ENCODE measurements around the gene ASIC4. TPM values are rescaled to one million over a fixed set of nuclear protein-coding genes. Genes with fewer than 3 reads are reported as not detected.

The ASIC4 gene
- total RNA-seq, 3 donors from 2014 or later, result 0.09 TPM; not detected in 2

GRCh38 chr2:219500135-219500534 is 14.1 kb upstream of the ASIC4 start:
- no peaks in the 10 kb centered on the region for H3K36me3 ChIP-seq (ENCODE audit: low read depth)
- TF ChIP-seq CTCF (IDR thresholded peaks at IDR 0.05), result no peak
- intact Hi-C loops (cut with DNase I, micrococcal nuclease), result no loop called here
- ATAC-seq (no peak), DNase-seq (no peak)
- peaks cover 25% of the 10 kb centered on the region for H3K4me1 ChIP-seq (ENCODE audit: low read depth)
- no peaks in the 10 kb centered on the region for H3K9me3 ChIP-seq
- H3K4me3 ChIP-seq, result no peak overlapping the region

GRCh38 chr2:219501849-219502248 is 12.4 kb upstream of the ASIC4 start:
- intact Hi-C loops (cut with DNase I, micrococcal nuclease), result no loop called here
- no peak for ATAC-seq
- no peak for TF ChIP-seq CTCF (IDR thresholded peaks at IDR 0.05)
- DNase-seq, result no peak
- H3K36me3 ChIP-seq (ENCODE audit: low read depth), result no peaks in the 10 kb centered on the region
- H3K9me3 ChIP-seq, result no peaks in the 10 kb centered on the region
- H3K4me3 ChIP-seq, result no peak overlapping the region
- H3K4me1 ChIP-seq (ENCODE audit: low read depth), result peaks cover 20% of the 10 kb centered on the region

- no peak for TF ChIP-seq CTCF (IDR thresholded peaks at IDR 0.05)
- peaks cover 13% of the 10 kb centered on the region for H3K4me1 ChIP-seq (ENCODE audit: low read depth)
- no peak for DNase-seq
- intact Hi-C loops (cut with DNase I, micrococcal nuclease), result no loop called here
- H3K9me3 ChIP-seq, result no peaks in the 10 kb centered on the region
- no peak overlapping the region for H3K4me3 ChIP-seq
- ATAC-seq, result no peak
- H3K36me3 ChIP-seq (ENCODE audit: low read depth), result no peaks in the 10 kb centered on the region
Observed at GRCh38 chr2:219502618-219503017, 11.7 kb upstream of the ASIC4 start.

- Histone ChIP-seq H3K4me3 (no peak overlapping the region), H3K36me3 (ENCODE audit: low read depth) (no peaks in the 10 kb centered on the region), H3K9me3 (no peaks in the 10 kb centered on the region), H3K4me1 (ENCODE audit: low read depth) (peaks cover 12% of the 10 kb centered on the region)
- ATAC-seq (no peak), DNase-seq (no peak)
- no peak for TF ChIP-seq CTCF (IDR thresholded peaks at IDR 0.05)
- intact Hi-C loops (cut with DNase I, micrococcal nuclease), result no loop called here
Observed at GRCh38 chr2:219505585-219505984, 8.7 kb upstream of the ASIC4 start.

GRCh38 chr2:219506153-219506801 is 8.0 kb upstream of the ASIC4 start:
- no peak for ATAC-seq
- DNase-seq, result peak in 1 of 3 donors; percentile 31
- intact Hi-C loops (cut with DNase I, micrococcal nuclease), result no loop called here
- Histone ChIP-seq H3K4me1 (ENCODE audit: low read depth) (peaks cover 12% of the 10 kb centered on the region), H3K36me3 (ENCODE audit: low read depth) (no peaks in the 10 kb centered on the region), H3K9me3 (no peaks in the 10 kb centered on the region), H3K4me3 (no peak overlapping the region)
- no peak for TF ChIP-seq CTCF (IDR thresholded peaks at IDR 0.05)
